Gastrocnemius medialis (tissue), 4 donors: ENCODE measurements around the gene ALX4.

ENCODE experiments used
- CTCF ChIP-seq, 5 experiments: fragments of 450-650 bp in 3 of 5; fragments of 200-600 bp in 2 of 5; sonication (generic) in 2 of 5; IDR thresholded peaks in 4 of 5; conservative IDR thresholded peaks in 1 of 5; 1 replicate in 4 of 5; 2 replicates in 1 of 5; pipeline ENCODE4 v1.5.1; 2016 to 2019; ENCODE audit warnings: antibody characterized with exemption in 5 of 5, mild to moderate bottlenecking in 3 of 5, moderate library complexity in 3 of 5
- POLR2A ChIP-seq, 2 donors: fragments of 450-650 bp; IDR thresholded peaks; one replicate each; pipeline ENCODE4 v1.6.1; 2017; ENCODE audit warnings: antibody characterized with exemption in 2 of 2, mild to moderate bottlenecking in 2 of 2, moderate library complexity in 2 of 2

DNA sequence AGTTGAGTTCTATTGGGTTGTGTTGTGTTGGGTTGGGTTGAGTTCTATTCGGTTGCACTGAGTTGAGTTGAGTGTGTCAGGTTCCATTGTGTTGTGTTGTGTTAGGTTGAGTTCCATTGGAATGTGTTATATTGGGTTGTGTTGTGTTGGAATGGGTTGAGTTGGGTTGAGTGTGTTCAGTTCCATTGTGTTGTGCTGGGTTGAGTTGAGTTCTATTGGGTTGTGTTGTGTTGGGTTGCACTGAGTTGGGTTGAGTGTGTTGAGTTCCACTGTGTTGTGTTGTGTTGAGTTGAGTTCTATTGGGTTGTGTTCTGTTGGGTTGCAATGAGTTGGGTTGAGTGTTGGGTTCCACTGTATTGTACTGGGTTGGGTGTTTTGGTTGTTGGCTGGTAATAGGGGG, 35.5 kb downstream of the ALX4 start:
- TF ChIP-seq CTCF (IDR thresholded peaks at IDR 0.05 in 4 of 5, conservative IDR thresholded peaks at IDR 0.05 in 1 of 5), result no peak
- TF ChIP-seq POLR2A (IDR thresholded peaks at IDR 0.05), result no peak
